Kidney (tissue), 14 donors: ENCODE measurements around the gene NECAP2. TPM values are rescaled to one million over a fixed set of nuclear protein-coding genes. Genes with fewer than 3 reads are reported as not detected.

Experiments
- DNase-seq, 5 donors: peaks; one replicate each; pipeline ENCODE4 v3.0.0-alpha.2; 2013 to 2020
- FAIRE-seq: peaks from 2 replicates; lab custom pipeline; 2012; peaks lifted over from hg19 to GRCh38; lab: Jason Lieb, UNC
- H3K27ac ChIP-seq, 2 donors: one replicate each; pipeline ENCODE4 v1.7.0; 2013; ENCODE audit warnings: low read depth in 2 of 2, low read length in 2 of 2, inconsistent platforms in 1 of 2
- H3K27me3 ChIP-seq: one replicate; pipeline ENCODE4 v1.7.1; 2013; ENCODE audit warnings: low read length, inconsistent platforms; ENCODE audit not compliant: control insufficient read depth, insufficient read depth
- H3K36me3 ChIP-seq, 3 donors: one replicate each; pipeline versions ENCODE4 v1.7.0 to v1.7.1; 2013; ENCODE audit warnings: low read length in 3 of 3, control low read depth in 1 of 3, inconsistent platforms in 1 of 3; ENCODE audit not compliant: insufficient read depth in 3 of 3, control insufficient read depth in 2 of 3
- H3K4me1 ChIP-seq, 3 donors: one replicate each; pipeline versions ENCODE4 v1.7.0 to v1.7.1; 2013; ENCODE audit warnings: low read length in 3 of 3, inconsistent platforms in 1 of 3, low read depth in 1 of 3; ENCODE audit not compliant: control insufficient read depth in 2 of 3, insufficient read depth in 2 of 3
- H3K4me3 ChIP-seq, 3 donors: one replicate each; pipeline versions ENCODE4 v1.7.0 to v1.8.1; 2013; ENCODE audit warnings: low read length in 3 of 3, control low read depth in 1 of 3, inconsistent platforms in 1 of 3
- H3K9ac ChIP-seq, 3 donors: one replicate each; pipeline versions ENCODE4 v1.7.0 to v1.7.1; 2013; ENCODE audit warnings: low read length in 3 of 3, control low read depth in 1 of 3, inconsistent platforms in 1 of 3
- H3K9me3 ChIP-seq, 3 donors: one replicate each; pipeline versions ENCODE4 v1.7.0 to v1.7.1; 2013; ENCODE audit warnings: low read length in 3 of 3, control low read depth in 1 of 3, inconsistent platforms in 1 of 3; ENCODE audit not compliant: control insufficient read depth in 2 of 3, insufficient read depth in 1 of 3
- CTCF ChIP-seq: IDR thresholded peaks from 3 replicates; pipeline ENCODE4 v1.5.1; 2012; ENCODE audit warnings: mild to moderate bottlenecking, moderate library complexity, borderline replicate concordance; ENCODE audit not compliant: insufficient read depth; ENCODE audit errors: extremely low read depth
- intact Hi-C: fragments of 100-400 bp; cut with DNase I; formaldehyde crosslinking; loops from one replicate; pipeline ENCODE4 v1.11.1; 2022
- polyA plus RNA-seq: library from polyadenylated mRNA; stranded (reverse); fragments of 350-450 nt; fragmentation: Illumina TruSeq; extraction: RNeasy Lipid Tissue Mini Kit (QIAGEN cat#74804); gene quantifications from one replicate; pipeline ENCODE4 v1.2.3, GENCODE V29; 2014; ENCODE audit warnings: low read depth, low replicate concordance; ENCODE audit not compliant: insufficient read depth
- total RNA-seq: library from RNA; stranded (reverse); fragmentation: NEBNext Ultra II Directional; extraction: Animal tissue kit (Norgen Biotek cat#: 25700); gene quantifications from one replicate; pipeline ENCODE4 v1.2.1, GENCODE V29; 2021
- donor health status: control.
- donor health status: control.
- donor health status: control.
- donor health status: control.
- donor health status: control.
- donor health status: DM: yes; HTN: yes; CAD: no.
- donor health status: Normal renal cell carcinoma (clear cell type).

The NECAP2 gene
- total and polyA plus RNA-seq, 2 donors from 2014 or later = 49.9 to 57.4 TPM

DNA sequence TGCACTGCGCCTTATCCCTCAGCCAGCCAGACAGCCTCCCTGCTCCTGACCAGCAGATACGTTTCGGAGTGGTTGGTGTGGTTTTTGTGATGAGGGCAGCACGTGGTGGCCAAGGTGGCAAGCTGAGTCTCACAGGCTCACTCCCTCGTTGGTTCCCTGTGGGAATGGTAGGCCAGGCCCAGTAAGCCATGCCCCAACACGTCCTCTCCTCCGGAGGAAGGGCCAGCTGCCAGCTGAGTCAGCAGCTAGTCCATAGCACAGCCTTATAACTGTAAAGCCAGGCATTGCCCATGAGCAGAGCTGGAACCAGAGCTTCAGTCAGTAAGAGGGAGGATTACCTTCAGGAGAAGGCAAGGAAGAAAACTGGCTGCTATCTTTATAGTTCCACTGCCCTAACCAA lies 43.9 kb upstream of the NECAP2 start:
- DNase-seq (no peak), FAIRE-seq (no peak)
- no peak overlapping the region for H3K9ac ChIP-seq
- peaks cover 0 to 18% (median 11%) of the 10 kb centered on the region in 3 donors for H3K4me1 ChIP-seq
- H3K4me3 ChIP-seq = no peak overlapping the region
- intact Hi-C loops = no loop called here
- no peaks in the 10 kb centered on the region for H3K27me3 ChIP-seq
- TF ChIP-seq CTCF = no peak
- no peaks in the 10 kb centered on the region for H3K9me3 ChIP-seq
- H3K27ac ChIP-seq = no peak overlapping the region
- H3K36me3 ChIP-seq = peaks cover 0 to 30% (median 13%) of the 10 kb centered on the region in 3 donors

DNA sequence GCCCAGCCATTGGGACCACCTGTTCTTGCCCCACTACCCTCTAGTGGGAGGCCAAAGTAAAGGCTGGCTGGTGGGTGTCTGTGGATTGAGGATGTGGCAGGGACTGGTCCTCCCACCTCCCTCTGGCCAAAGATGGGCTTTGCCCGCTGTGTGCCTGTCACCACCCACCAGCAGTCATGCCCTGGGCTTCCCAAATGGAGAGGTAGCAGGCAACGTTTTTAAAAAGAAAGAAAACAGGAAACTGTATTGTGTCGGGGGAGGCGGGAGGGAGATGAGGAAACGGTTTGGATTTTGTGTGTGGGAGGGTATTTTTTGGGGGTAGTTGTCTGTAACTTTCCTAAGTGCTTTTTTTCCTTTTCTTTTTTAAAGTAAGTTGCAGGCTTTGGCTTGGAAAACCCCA lies 43.4 kb upstream of the NECAP2 start:
- no peak overlapping the region for H3K9ac ChIP-seq
- intact Hi-C loops = no loop called here
- no peak overlapping the region for H3K4me3 ChIP-seq
- H3K4me1 ChIP-seq = peaks cover 0 to 16% (median 6%) of the 10 kb centered on the region in 3 donors
- no peaks in the 10 kb centered on the region for H3K9me3 ChIP-seq
- DNase-seq = no peak
- H3K36me3 ChIP-seq = peaks cover 0 to 30% (median 13%) of the 10 kb centered on the region in 3 donors
- no peak for TF ChIP-seq CTCF
- H3K27me3 ChIP-seq = no peaks in the 10 kb centered on the region
- FAIRE-seq = no peak
- H3K27ac ChIP-seq = no peak overlapping the region

DNA sequence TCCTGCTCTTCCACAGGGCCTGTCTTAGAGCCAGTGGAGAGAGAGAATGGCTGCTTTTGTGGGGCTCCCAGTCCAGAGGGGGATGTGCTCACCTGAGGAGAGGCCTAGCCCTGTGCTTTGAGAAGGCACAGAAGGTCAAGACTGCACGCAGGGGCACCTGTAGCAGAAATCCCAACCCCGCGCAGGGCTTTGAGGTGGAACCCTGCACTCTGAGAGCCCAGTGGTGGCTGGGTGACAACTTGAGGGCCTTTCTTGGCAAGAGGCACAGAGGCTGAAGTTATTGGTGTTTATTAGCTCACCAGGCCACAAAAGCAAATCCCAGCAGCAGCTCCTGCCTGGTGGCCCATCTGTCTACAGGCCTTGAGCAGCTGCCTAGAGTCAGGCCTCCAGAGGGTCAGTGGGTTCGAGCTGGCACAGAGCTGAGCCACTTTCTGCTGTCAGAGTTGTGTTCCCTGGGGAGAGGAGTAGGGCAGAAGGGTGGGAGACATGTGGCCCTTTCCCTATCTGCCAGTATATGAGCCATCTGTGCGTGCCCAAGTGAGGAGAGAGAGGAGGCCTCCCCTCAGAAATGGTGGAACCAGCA lies 42.1 kb upstream of the NECAP2 start:
- no peak overlapping the region for H3K27ac ChIP-seq
- peaks cover 0 to 28% (median 13%) of the 10 kb centered on the region in 3 donors for H3K36me3 ChIP-seq
- intact Hi-C loops = no loop called here
- FAIRE-seq (no peak), DNase-seq (no peak)
- peaks cover 0 to 6% (median 0%) of the 10 kb centered on the region in 3 donors for H3K4me1 ChIP-seq
- H3K4me3 ChIP-seq = no peak overlapping the region
- H3K27me3 ChIP-seq = no peaks in the 10 kb centered on the region
- no peak for TF ChIP-seq CTCF
- H3K9me3 ChIP-seq = no peaks in the 10 kb centered on the region
- no peak overlapping the region for H3K9ac ChIP-seq

- Histone ChIP-seq H3K9me3 (no peaks in the 10 kb centered on the region), H3K4me3 (no peak overlapping the region), H3K27me3 (no peaks in the 10 kb centered on the region), H3K4me1 (no peaks in the 10 kb centered on the region), H3K9ac (no peak overlapping the region), H3K27ac (no peak overlapping the region), H3K36me3 (no peaks in the 10 kb centered on the region)
- DNase-seq (no peak), FAIRE-seq (no peak)
- intact Hi-C loops = no loop called here
- no peak for TF ChIP-seq CTCF
Observed at GRCh38 chr1:16402742-16403141, 37.8 kb upstream of the NECAP2 start.
